ENCODE data around the gene EPHB6. TPM values are rescaled to one million over a fixed set of nuclear protein-coding genes. Genes with fewer than 3 reads are reported as not detected.

EPHB6 gene
- total RNA-seq, 2 donors from 2014 or later: 8.2 to 19.4 TPM

- TF ChIP-seq CTCF (IDR thresholded peaks at IDR 0.05): no peak
- Histone ChIP-seq H3K4me3 (no peak overlapping the region), H3K36me3 (no peaks in the 10 kb centered on the region), H3K4me1 (no peaks in the 10 kb centered on the region), H3K9me3 (no peaks in the 10 kb centered on the region), H3K27ac (no peak overlapping the region), H3K27me3 (no peaks in the 10 kb centered on the region)
- DNase-seq (ENCODE audit: low spot score): no peak
Observed at GRCh38 chr7:142917447-142917846, 62.6 kb downstream of the EPHB6 start.

GRCh38 chr7:142918901-142919300, 64.0 kb downstream of the EPHB6 start:
- TF ChIP-seq CTCF (IDR thresholded peaks at IDR 0.05): no peak
- Histone ChIP-seq H3K4me3 (no peak overlapping the region), H3K27me3 (no peaks in the 10 kb centered on the region), H3K9me3 (no peaks in the 10 kb centered on the region), H3K27ac (no peak overlapping the region), H3K36me3 (no peaks in the 10 kb centered on the region), H3K4me1 (no peaks in the 10 kb centered on the region)
- DNase-seq (ENCODE audit: low spot score): no peak

GRCh38 chr7:142919656-142920055, 64.8 kb downstream of the EPHB6 start:
- Histone ChIP-seq H3K27ac (no peak overlapping the region), H3K27me3 (no peaks in the 10 kb centered on the region), H3K9me3 (no peaks in the 10 kb centered on the region), H3K4me3 (no peak overlapping the region), H3K4me1 (no peaks in the 10 kb centered on the region), H3K36me3 (no peaks in the 10 kb centered on the region)
- DNase-seq (ENCODE audit: low spot score): no peak
- TF ChIP-seq CTCF (IDR thresholded peaks at IDR 0.05): no peak

Other genes starting within 250 kb of the EPHB6 start
- not detected for gene PRSS1, start 105.6 kb upstream of the EPHB6 start, total RNA-seq
- gene PRSS2, start 84.1 kb upstream of the EPHB6 start, total RNA-seq: under 1 TPM in 1 of 2 donors, not detected in 1; 0.51 TPM
- under 1 TPM; 0.19 to 0.71 TPM for gene TRPV6, start 30.7 kb downstream of the EPHB6 start, total RNA-seq
- not detected for gene TRPV5, start 78.7 kb downstream of the EPHB6 start, total RNA-seq
- not detected for gene LLCFC1, start 84.4 kb downstream of the EPHB6 start, total RNA-seq
- under 1 TPM in 1 of 2 donors, not detected in 1; 0.12 TPM for gene KEL, start 107.3 kb downstream of the EPHB6 start, total RNA-seq
- not detected for gene OR9A2, start 172.1 kb downstream of the EPHB6 start, total RNA-seq
- not detected for gene OR6V1, start 197.3 kb downstream of the EPHB6 start, total RNA-seq

Measured in right atrium auricular region (tissue), 2 donors.